ENCODE data around the gene HSD17B13. TPM values are rescaled to one million over a fixed set of nuclear protein-coding genes. Genes with fewer than 3 reads are reported as not detected.

The HSD17B13 gene
- total and polyA plus RNA-seq, 12 donors = 0.10 to 0.83 (median 0.36) TPM; not detected in 3

- WGBS, 2 donors = 94 to 95% methylated on average over 2 of the region's 2 CpGs
- TF ChIP-seq CTCF (IDR thresholded peaks at IDR 0.05) = no peak
- Histone ChIP-seq H3K4me3 (no peak overlapping the region), H3K4me1 (no peaks in the 10 kb centered on the region), H3K36me3 (no peaks in the 10 kb centered on the region), H3K9me3 (peaks cover 0 to 8% (median 0%) of the 10 kb centered on the region in 11 donors), H3K27ac (no peak overlapping the region), H3K27me3 (no peaks in the 10 kb centered on the region)
- intact Hi-C loops (cut with DNase I) = no loop called here
- no peak for ATAC-seq
- DNase-seq = no peak
Measured at GRCh38 chr4:87258677-87259076, 64.0 kb downstream of the HSD17B13 start.

- TF ChIP-seq CTCF (IDR thresholded peaks at IDR 0.05) = no peak
- 53 to 65% methylated on average over 3 of the region's 3 CpGs for WGBS, 2 donors
- no peak for DNase-seq
- no peaks in the 10 kb centered on the region for H3K27me3 ChIP-seq
- H3K36me3 ChIP-seq = no peaks in the 10 kb centered on the region
- intact Hi-C loops (cut with DNase I) = no loop called here
- no peak overlapping the region for H3K27ac ChIP-seq
- ATAC-seq = no peak
- H3K9me3 ChIP-seq = peaks cover 0 to under 1% (median 0%) of the 10 kb centered on the region in 11 donors
- no peaks in the 10 kb centered on the region for H3K4me1 ChIP-seq
- no peak overlapping the region for H3K4me3 ChIP-seq
Measured at GRCh38 chr4:87257523-87257922, 65.2 kb downstream of the HSD17B13 start.

GRCh38 chr4:87255755-87256154 lies 66.9 kb downstream of the HSD17B13 start:
- WGBS, 2 donors = 93 to 98% methylated on average over 1 of the region's 1 CpG
- Histone ChIP-seq H3K27me3 (no peaks in the 10 kb centered on the region), H3K27ac (no peak overlapping the region), H3K4me1 (peaks cover 0 to 7% (median 0%) of the 10 kb centered on the region in 9 donors), H3K9me3 (no peaks in the 10 kb centered on the region), H3K36me3 (no peaks in the 10 kb centered on the region), H3K4me3 (no peak overlapping the region)
- ATAC-seq (no peak), DNase-seq (no peak)
- TF ChIP-seq CTCF (IDR thresholded peaks at IDR 0.05) = no peak
- intact Hi-C loops (cut with DNase I) = no loop called here

Small RNA genes within 50 kb of the gene (microRNA-seq; reads per million reads assigned to microRNA genes)
- 0 reads per million in 2 donors for gene MIR5705

Other genes starting within 250 kb of the HSD17B13 start
- 10 to 100 TPM; 10.4 to 15.0 (median 11.9) TPM for gene KLHL8, start 102.3 kb downstream of the HSD17B13 start, total RNA-seq
- 1 to 10 TPM; 2.4 to 2.5 TPM for gene KLHL8, start 102.3 kb downstream of the HSD17B13 start, polyA plus RNA-seq
- 10 to 100 TPM in 6 of 10 donors, 1 to 10 TPM in 4; 4.6 to 24.1 (median 11.9) TPM for gene HSD17B11, start 68.3 kb upstream of the HSD17B13 start, total RNA-seq
- 10 to 100 TPM; 24.1 to 25.4 TPM for gene HSD17B11, start 68.3 kb upstream of the HSD17B13 start, polyA plus RNA-seq
- 10 to 100 TPM; 24.1 to 33.0 (median 27.7) TPM for gene NUDT9, start 99.7 kb upstream of the HSD17B13 start, total RNA-seq
- 10 to 100 TPM; 48.4 to 56.0 TPM for gene NUDT9, start 99.7 kb upstream of the HSD17B13 start, polyA plus RNA-seq
- gene SPARCL1, start 206.5 kb upstream of the HSD17B13 start, total RNA-seq = 100 to 1,000 TPM; 131 to 494 (median 232) TPM
- 100 to 1,000 TPM; 179 to 553 TPM for gene SPARCL1, start 206.5 kb upstream of the HSD17B13 start, polyA plus RNA-seq

All from heart right ventricle (tissue), 16 donors.